HEK293 (cell line): Measurements from ENCODE around the gene WNT1.
A peak's percentile ranks its signal among the peaks of the same experiment; 100 is the strongest.

Experiments used
- CTCF ChIA-PET: fragments of 350-600 bp; formaldehyde crosslinking; extraction: SDS; loops from one replicate; lab custom pipeline; 2021; ENCODE audit warnings: antibody characterized with exemption; lab: Yijun Ruan, JAX
- POLR2A ChIA-PET: fragments of 300-600 bp; formaldehyde crosslinking; extraction: SDS; loops from one replicate; lab custom pipeline; 2020; ENCODE audit warnings: antibody characterized with exemption, inconsistent platforms; lab: Yijun Ruan, JAX
- H3K27ac ChIP-seq: fragments of 200-500 bp; sonication (Bioruptor generic); 2 replicates; pipeline ENCODE4 v1.5.1; 2014; ENCODE audit warnings: low read depth, low read length, control low read depth, inconsistent platforms; ENCODE audit errors: extremely low read depth
- H3K36me3 ChIP-seq, 2 experiments: fragments of 200-500 bp in 1 of 2; sonication (Bioruptor generic) in 1 of 2; 1 replicate in 1 of 2; 2 replicates in 1 of 2; pipeline ENCODE4 v1.5.1; 2014 to 2017; ENCODE audit warnings: inconsistent platforms in 2 of 2, low read length in 2 of 2; ENCODE audit not compliant: control insufficient read depth in 2 of 2, insufficient read depth in 1 of 2
- H3K4me1 ChIP-seq: fragments of 200-500 bp; sonication (Bioruptor generic); 2 replicates; pipeline ENCODE4 v1.5.1; 2014; ENCODE audit warnings: mild to moderate bottlenecking, low read length, inconsistent platforms; ENCODE audit not compliant: control insufficient read depth, insufficient read depth
- H3K4me3 ChIP-seq: 2 replicates; pipeline ENCODE4 v1.5.1; 2011; ENCODE audit warnings: low read depth, mild to moderate bottlenecking, control low read depth, low read length, moderate library complexity
- H3K9me3 ChIP-seq: fragments of 200-500 bp; sonication (Bioruptor generic); 2 replicates; pipeline ENCODE4 v1.5.1; 2014; ENCODE audit warnings: low read depth, low read length, inconsistent platforms; ENCODE audit not compliant: control insufficient read depth, insufficient read depth
- CTCF ChIP-seq: fragments of 450-650 bp; formaldehyde crosslinking; IDR thresholded peaks from 2 replicates; pipeline ENCODE4 v1.5.1; 2016; ENCODE audit warnings: missing biosample characterization, missing genetic modification characterization
- IKZF3 ChIP-seq: fragments of 450-650 bp; IDR thresholded peaks from 2 replicates; pipeline ENCODE4 v1.5.0; 2018; ENCODE audit warnings: missing biosample characterization, mild to moderate bottlenecking, missing genetic modification characterization, moderate library complexity
- PRDM1 ChIP-seq: fragments of 450-650 bp; formaldehyde crosslinking; IDR thresholded peaks from 2 replicates; pipeline ENCODE4; 2016; ENCODE audit warnings: missing biosample characterization, missing genetic modification characterization
- SETDB1 ChIP-seq: IDR thresholded peaks from one replicate; pipeline ENCODE4 v1.6.1; 2017; ENCODE audit warnings: mild to moderate bottlenecking, low read length, moderate library complexity, mixed read lengths; ENCODE audit not compliant: insufficient read length
- ZBTB17 ChIP-seq: fragments of 450-650 bp; formaldehyde crosslinking; IDR thresholded peaks from 2 replicates; pipeline ENCODE4 v1.5.1; 2016; ENCODE audit warnings: missing biosample characterization, missing genetic modification characterization
- ZBTB48 ChIP-seq: fragments of 450-650 bp; formaldehyde crosslinking; IDR thresholded peaks from 2 replicates; pipeline ENCODE4 v1.5.1; 2016; ENCODE audit warnings: missing biosample characterization, missing genetic modification characterization
- ZNF2 ChIP-seq: fragments of 450-650 bp; formaldehyde crosslinking; IDR thresholded peaks from 2 replicates; pipeline ENCODE4 v1.5.1; 2016; ENCODE audit warnings: missing biosample characterization, missing genetic modification characterization
- ZNF513 ChIP-seq: fragments of 450-650 bp; IDR thresholded peaks from 2 replicates; pipeline ENCODE4 v1.5.1; 2018; ENCODE audit warnings: missing biosample characterization, missing genetic modification characterization
- ZNF654 ChIP-seq: fragments of 450-650 bp; formaldehyde crosslinking; IDR thresholded peaks from 2 replicates; pipeline ENCODE4 v1.5.1; 2016; ENCODE audit warnings: low read depth, missing biosample characterization, missing genetic modification characterization
- ZNF660 ChIP-seq: fragments of 450-650 bp; IDR thresholded peaks from 2 replicates; pipeline ENCODE4 v1.5.1; 2018; ENCODE audit warnings: missing biosample characterization, mild to moderate bottlenecking, missing genetic modification characterization
- ZNF776 ChIP-seq: fragments of 450-650 bp; formaldehyde crosslinking; IDR thresholded peaks from 2 replicates; pipeline ENCODE4 v1.5.0; 2017; ENCODE audit warnings: missing biosample characterization, missing genetic modification characterization, borderline replicate concordance
- ZNF791 ChIP-seq: fragments of 450-650 bp; formaldehyde crosslinking; IDR thresholded peaks from 2 replicates; pipeline ENCODE4 v1.5.1; 2016; ENCODE audit warnings: missing biosample characterization, missing genetic modification characterization
- TF ChIP-seq, protein P1 (sequence below): fragments of 450-650 bp; formaldehyde crosslinking; IDR thresholded peaks from 2 replicates; pipeline ENCODE4 v1.5.1; 2016; ENCODE audit warnings: missing biosample characterization, missing genetic modification characterization
- TF ChIP-seq, protein P2 (sequence below): IDR thresholded peaks from 2 replicates; pipeline ENCODE4 v1.6.1; 2011; ENCODE audit warnings: mild to moderate bottlenecking, low read depth, low read length, borderline replicate concordance
- TF ChIP-seq, protein P3 (sequence below): fragments of 450-650 bp; formaldehyde crosslinking; IDR thresholded peaks from 2 replicates; pipeline ENCODE4 v1.5.1; 2016; ENCODE audit warnings: missing biosample characterization, missing genetic modification characterization

WNT1 gene

DNA sequence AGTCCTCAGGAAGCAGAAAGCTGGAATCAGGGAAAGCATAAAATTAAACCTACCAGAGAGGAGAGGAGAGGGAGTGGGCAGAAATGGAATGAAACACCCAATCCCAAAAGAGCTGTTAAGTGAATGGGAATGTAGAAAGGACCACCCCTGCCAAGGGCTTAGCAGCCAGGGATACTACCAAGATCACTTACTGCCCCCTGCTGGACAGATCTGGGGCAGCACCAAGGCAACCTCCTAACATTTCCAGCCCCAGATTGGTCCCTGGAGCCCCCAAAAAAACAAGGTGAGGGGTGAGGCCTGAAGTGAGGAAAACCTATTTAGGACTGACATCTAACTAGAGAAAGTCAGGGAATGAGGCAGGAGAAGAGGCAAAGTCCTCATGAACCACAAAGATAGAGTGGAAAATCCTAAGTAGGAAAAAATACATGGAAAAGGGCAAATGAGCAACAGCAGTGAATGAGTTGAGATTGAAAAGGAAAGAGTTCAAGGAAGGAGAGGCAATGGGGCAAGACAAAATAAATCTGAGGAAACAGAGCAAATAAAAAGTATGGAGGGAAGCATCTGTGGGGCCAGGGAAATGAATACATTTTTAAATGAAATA lies 41.6 kb upstream of the WNT1 start:
- peak; percentile 70 for TF ChIP-seq PRDM1 (tag by site-specific recombination)
- TF ChIP-seq ZBTB17 (tag by site-specific recombination): peak; percentile 22; the same call in 1 of the 2 replicates
- TF ChIP-seq SETDB1: no peak
- TF ChIP-seq ZNF776 (tag by site-specific recombination): no peak
- TF ChIP-seq ZNF513: no peak
- TF ChIP-seq ZNF660 (tag by site-specific recombination): peak; percentile 20; the same call in 1 of the 2 replicates
- 0 out of 2 replicates have a peak, but pooled peaks have one; percentile 45 for TF ChIP-seq ZBTB48 (tag by site-specific recombination)
- peak; percentile 62 for TF ChIP-seq IKZF3 (tag by site-specific recombination)
- TF ChIP-seq ZNF2 (tag by site-specific recombination): 0 out of 2 replicates have a peak, but pooled peaks have one; percentile 30
- TF ChIP-seq CTCF (tag by site-specific recombination): peak; percentile 67
- no peak for TF ChIP-seq ZNF791 (tag by site-specific recombination)
- TF ChIP-seq, protein P1, sequence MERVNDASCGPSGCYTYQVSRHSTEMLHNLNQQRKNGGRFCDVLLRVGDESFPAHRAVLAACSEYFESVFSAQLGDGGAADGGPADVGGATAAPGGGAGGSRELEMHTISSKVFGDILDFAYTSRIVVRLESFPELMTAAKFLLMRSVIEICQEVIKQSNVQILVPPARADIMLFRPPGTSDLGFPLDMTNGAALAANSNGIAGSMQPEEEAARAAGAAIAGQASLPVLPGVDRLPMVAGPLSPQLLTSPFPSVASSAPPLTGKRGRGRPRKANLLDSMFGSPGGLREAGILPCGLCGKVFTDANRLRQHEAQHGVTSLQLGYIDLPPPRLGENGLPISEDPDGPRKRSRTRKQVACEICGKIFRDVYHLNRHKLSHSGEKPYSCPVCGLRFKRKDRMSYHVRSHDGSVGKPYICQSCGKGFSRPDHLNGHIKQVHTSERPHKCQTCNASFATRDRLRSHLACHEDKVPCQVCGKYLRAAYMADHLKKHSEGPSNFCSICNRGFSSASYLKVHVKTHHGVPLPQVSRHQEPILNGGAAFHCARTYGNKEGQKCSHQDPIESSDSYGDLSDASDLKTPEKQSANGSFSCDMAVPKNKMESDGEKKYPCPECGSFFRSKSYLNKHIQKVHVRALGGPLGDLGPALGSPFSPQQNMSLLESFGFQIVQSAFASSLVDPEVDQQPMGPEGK (tag by site-specific recombination): 0 out of 2 replicates have a peak, but pooled peaks have one; percentile 35
- TF ChIP-seq, protein P2, sequence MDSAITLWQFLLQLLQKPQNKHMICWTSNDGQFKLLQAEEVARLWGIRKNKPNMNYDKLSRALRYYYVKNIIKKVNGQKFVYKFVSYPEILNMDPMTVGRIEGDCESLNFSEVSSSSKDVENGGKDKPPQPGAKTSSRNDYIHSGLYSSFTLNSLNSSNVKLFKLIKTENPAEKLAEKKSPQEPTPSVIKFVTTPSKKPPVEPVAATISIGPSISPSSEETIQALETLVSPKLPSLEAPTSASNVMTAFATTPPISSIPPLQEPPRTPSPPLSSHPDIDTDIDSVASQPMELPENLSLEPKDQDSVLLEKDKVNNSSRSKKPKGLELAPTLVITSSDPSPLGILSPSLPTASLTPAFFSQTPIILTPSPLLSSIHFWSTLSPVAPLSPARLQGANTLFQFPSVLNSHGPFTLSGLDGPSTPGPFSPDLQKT: no peak
- TF ChIP-seq, protein P3, sequence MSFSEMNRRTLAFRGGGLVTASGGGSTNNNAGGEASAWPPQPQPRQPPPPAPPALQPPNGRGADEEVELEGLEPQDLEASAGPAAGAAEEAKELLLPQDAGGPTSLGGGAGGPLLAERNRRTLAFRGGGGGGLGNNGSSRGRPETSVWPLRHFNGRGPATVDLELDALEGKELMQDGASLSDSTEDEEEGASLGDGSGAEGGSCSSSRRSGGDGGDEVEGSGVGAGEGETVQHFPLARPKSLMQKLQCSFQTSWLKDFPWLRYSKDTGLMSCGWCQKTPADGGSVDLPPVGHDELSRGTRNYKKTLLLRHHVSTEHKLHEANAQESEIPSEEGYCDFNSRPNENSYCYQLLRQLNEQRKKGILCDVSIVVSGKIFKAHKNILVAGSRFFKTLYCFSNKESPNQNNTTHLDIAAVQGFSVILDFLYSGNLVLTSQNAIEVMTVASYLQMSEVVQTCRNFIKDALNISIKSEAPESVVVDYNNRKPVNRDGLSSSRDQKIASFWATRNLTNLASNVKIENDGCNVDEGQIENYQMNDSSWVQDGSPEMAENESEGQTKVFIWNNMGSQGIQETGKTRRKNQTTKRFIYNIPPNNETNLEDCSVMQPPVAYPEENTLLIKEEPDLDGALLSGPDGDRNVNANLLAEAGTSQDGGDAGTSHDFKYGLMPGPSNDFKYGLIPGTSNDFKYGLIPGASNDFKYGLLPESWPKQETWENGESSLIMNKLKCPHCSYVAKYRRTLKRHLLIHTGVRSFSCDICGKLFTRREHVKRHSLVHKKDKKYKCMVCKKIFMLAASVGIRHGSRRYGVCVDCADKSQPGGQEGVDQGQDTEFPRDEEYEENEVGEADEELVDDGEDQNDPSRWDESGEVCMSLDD (tag by site-specific recombination): peak; percentile 43; the same call in 1 of the 2 replicates
- TF ChIP-seq ZNF654 (tag by site-specific recombination): peak; percentile 72
- no peak overlapping the region for H3K27ac ChIP-seq
- ChIA-PET POLR2A (interaction anchor here (1.0 to 1.6 kb wide), 2 partner anchors 21 to 84 kb away, joined by 3 read pairs; partner anchors contain the start of gene ARF3), CTCF (interaction anchor here (0.6 to 10.0 kb wide), 39 partner anchors 8 to 702 kb away, joined by 3 to 95 read pairs (median 4); partner anchors contain the start of genes ARF3, DDX23, FKBP11 and WNT1)
- H3K4me1 ChIP-seq: no peaks in the 10 kb centered on the region
- H3K4me3 ChIP-seq: no peak overlapping the region
- no peaks in the 10 kb centered on the region for H3K9me3 ChIP-seq
- H3K36me3 ChIP-seq: peaks cover 32 to 87% of the 10 kb centered on the region in 2 experiments
